Measurements from ENCODE around the gene MANBA. TPM values are rescaled to one million over a fixed set of nuclear protein-coding genes. Genes with fewer than 3 reads are reported as not detected.
A peak's percentile ranks its signal among the peaks of the same experiment; 100 is the strongest.

Gene MANBA
- 17.1 and 33.3 TPM in 2 replicates for total RNA-seq (2016; rRNA removed; fragmentation: Illumina TruSeq; extraction: Trizol)
- total RNA-seq (2016; cell fraction: cytosol; rRNA removed; fragmentation: Illumina TruSeq; extraction: Trizol; ENCODE audit: low read depth) = 13.0 and 17.3 TPM in 2 replicates
- 15.2 and 34.6 TPM in 2 replicates for total RNA-seq (2016; cell fraction: insoluble cytoplasmic fraction; rRNA removed; fragmentation: Illumina TruSeq; extraction: Trizol)
- total RNA-seq (2016; cell fraction: membrane; rRNA removed; fragmentation: Illumina TruSeq; extraction: Trizol) = 11.0 and 13.6 TPM in 2 replicates
- total RNA-seq (2016; cell fraction: nucleus; rRNA removed; fragmentation: Illumina TruSeq; extraction: Trizol) = 32.1 and 36.1 TPM in 2 replicates
- polyA plus RNA-seq (2011; rRNA removed) = 11.7 and 11.9 TPM in 2 replicates
- 7.6 and 12.6 TPM in 2 replicates for polyA plus RNA-seq (2011; cell fraction: cytosol; rRNA removed)
- 17.6 and 20.6 TPM in 2 replicates for polyA plus RNA-seq (2011; cell fraction: nucleus; rRNA removed)
- 30.1 and 31.4 TPM in 2 replicates for polyA plus RNA-seq (2012)
- 1.2 and 1.4 TPM in 2 replicates for polyA plus RNA-seq (2016; cell fraction: cytosol; fragmentation: Illumina TruSeq; extraction: Trizol; ENCODE audit: low read depth)
- polyA plus RNA-seq (2016; cell fraction: insoluble cytoplasmic fraction; fragmentation: Illumina TruSeq; extraction: Trizol; ENCODE audit: low read depth) = 8.8 and 10.0 TPM in 2 replicates
- polyA plus RNA-seq (2016; cell fraction: membrane; fragmentation: Illumina TruSeq; extraction: Trizol; ENCODE audit: low read depth) = 3.3 and 3.9 TPM in 2 replicates
- polyA plus RNA-seq (2016; cell fraction: nucleus; fragmentation: Illumina TruSeq; extraction: Trizol; ENCODE audit: insufficient read depth, low read depth) = 28.0 and 30.1 TPM in 2 replicates
- polyA minus RNA-seq (2011; rRNA and poly(A)+ RNA removed; ENCODE audit: low replicate concordance) = 10.8 and 29.4 TPM in 2 replicates
- polyA minus RNA-seq (2011; cell fraction: cytosol; rRNA and poly(A)+ RNA removed) = 14.9 and 17.1 TPM in 2 replicates
- 39.5 and 40.0 TPM in 2 replicates for polyA minus RNA-seq (2011; cell fraction: nucleus; rRNA and poly(A)+ RNA removed)
- Bru-seq, nascent RNA = percentile 75 among the genes with signal in this experiment
- BruChase-seq, experiment 1, labeled RNA remaining after a 6-hour chase = percentile 68 among the genes with signal in this experiment
- percentile 69 among the genes with signal in this experiment for BruChase-seq, experiment 2, labeled RNA remaining after a 2-hour chase
- long read RNA-seq, experiment 1, transcript MANBA-201 (17 exons, 3,361 nt) = major isoform, 12 of 18 reads
- long read RNA-seq, experiment 1, partial matches to known transcripts = 2 of 18 reads
- long read RNA-seq, experiment 1, other reads (novel, unspliced or antisense) = 2 of 18 reads
- long read RNA-seq, experiment 2, full-length matches to known transcripts = 28 of 61 reads
- long read RNA-seq, experiment 2, partial matches to known transcripts = 13 of 61 reads
- long read RNA-seq, experiment 2, other reads (novel, unspliced or antisense) = 20 of 61 reads

GRCh38 chr4:102760645-102761295 lies at the start of gene MANBA:
Gene MANBA (minus strand): TSS chr4:102760968. CDS start chr4:102760894, 74 bp downstream.
- FAIRE-seq (no peak), ATAC-seq (peak; percentile 95), DNase-seq (ENCODE audit: low spot score) (peak; percentile 63)
- peak within 1 kb of the TSS; percentile 99 for H3K4me2 ChIP-seq (ENCODE audit: low read depth, low read length)
- 0% methylated on average over 5 of the region's 60 CpGs for WGBS (ENCODE audit: low lambda C conversion rate)
- H3K9ac ChIP-seq (ENCODE audit: insufficient read depth, low read depth, low read length) = peak within 1 kb of the TSS; percentile 70
- H3K27me3 ChIP-seq (ENCODE audit: control insufficient read depth in 1 of 2, insufficient read depth in 2 of 2, low read length in 2 of 2) = no peaks in the 10 kb centered on the region; a peak in 1 of 5 replicates
- intact Hi-C loops (cut with micrococcal nuclease; ENCODE audit: unreplicated experiment) (loop anchor here (5.0 kb wide), 2 partner anchors 43 to 67 kb away; partner anchors contain the start of gene UBE2D3), in situ Hi-C loops (cut with HindIII; ENCODE audit: extremely low pct_ligation_motif_present, low pct_unique_long_range_greater_than_20kb) (no loop called here)
- ChIA-PET POLR2A (interaction anchor here (1.1 to 2.0 kb wide), 7 partner anchors 18 to 140 kb away, joined by 3 to 19 read pairs (median 5); partner anchors contain the start of gene UBE2D3), CTCF (ENCODE audit: low intra/inter-chr PET ratio, low total read pairs) (no interaction called here)
- peak within 1 kb of the TSS; percentile 93 for H2AFZ ChIP-seq (ENCODE audit: low read length)
- BruUV-seq (replicated peaks) = no TSS peak
- peak within 1 kb of the TSS; percentile 69 for H3K27ac ChIP-seq (ENCODE audit: extremely low read length, insufficient read depth, low read length)
- no peaks in the 10 kb centered on the region for H4K20me1 ChIP-seq (ENCODE audit: insufficient read depth, low read length)
- H3K9me3 ChIP-seq (ENCODE audit: low read length) = no peaks in the 10 kb centered on the region
- H3K36me3 ChIP-seq (replicated peaks in 1 of 2; ENCODE audit: control insufficient read depth in 1 of 2, insufficient read depth in 2 of 2, low read length in 2 of 2) = no peaks in the 10 kb centered on the region
- peak within 1 kb of the TSS; percentile 84 to 95 (median 90) for H3K4me3 ChIP-seq (replicated peaks in 1 of 3; ENCODE audit: insufficient read depth in 1 of 3, low read depth in 2 of 3, low read length in 3 of 3)
- H3K79me2 ChIP-seq (ENCODE audit: insufficient read depth, low read length) = peaks cover 40% of the 10 kb centered on the region
- peaks cover 46% of the 10 kb centered on the region for H3K4me1 ChIP-seq (ENCODE audit: insufficient read depth, low read length)
- TF ChIP-seq ZNF451 (CRISPR knock-in tag; IDR thresholded peaks at IDR 0.05) (peak; percentile 72; the same call in 1 of the 2 replicates), ZNF570 (CRISPR knock-in tag; IDR thresholded peaks at IDR 0.05; ENCODE audit: borderline replicate concordance) (no peak), ZNF549 (CRISPR knock-in tag; IDR thresholded peaks at IDR 0.05) (no peak), ARHGAP35 (CRISPR knock-in tag; IDR thresholded peaks at IDR 0.05; ENCODE audit: borderline replicate concordance) (no peak), SOX13 (IDR thresholded peaks at IDR 0.05) (no peak), SOX13 (CRISPR knock-in tag; conservative IDR thresholded peaks at IDR 0.05 in 1 of 2, IDR thresholded peaks at IDR 0.05 in 1 of 2) (peak in 1 of 2 experiments; percentile 63; a peak in 2 of 4 replicates), RELA (CRISPR knock-in tag; IDR thresholded peaks at IDR 0.05) (no peak), ETS1 (CRISPR knock-in tag; IDR thresholded peaks at IDR 0.05) (no peak), CHD2 (IDR thresholded peaks at IDR 0.05; ENCODE audit: low read depth, low read length) (no peak), HOXA5 (CRISPR knock-in tag; IDR thresholded peaks at IDR 0.05) (0 out of 2 replicates have a peak, but pooled peaks have one; percentile 18), IRF1 (CRISPR knock-in tag; IDR thresholded peaks at IDR 0.05; ENCODE audit: low read depth) (no peak), THRA (CRISPR knock-in tag; IDR thresholded peaks at IDR 0.05; ENCODE audit: borderline replicate concordance) (no peak), TFAP4 (IDR thresholded peaks at IDR 0.05; ENCODE audit: borderline replicate concordance, low read depth) (peak; percentile 97), ZNF121 (CRISPR knock-in tag; IDR thresholded peaks at IDR 0.05) (peak; percentile 42; the same call in 1 of the 2 replicates)
